IPS-20b (cell line): Measurements from ENCODE around the gene KIF9.
"Not testable (repeated sequence)": the region's sequence is repeated elsewhere in the genome, so short reads cannot be mapped to it uniquely, and the experiment has no call there.

Experiments
- H3K27ac ChIP-seq: one replicate; pipeline ENCODE4 v1.5.1; 2013; ENCODE audit warnings: low read length
- H3K27me3 ChIP-seq: 2 replicates; pipeline ENCODE4 v1.6.1; 2013; ENCODE audit warnings: mild to moderate bottlenecking, low read length, inconsistent platforms; ENCODE audit not compliant: insufficient read depth
- H3K36me3 ChIP-seq: 2 replicates; pipeline ENCODE4 v1.6.1; 2013; ENCODE audit warnings: low read depth, mild to moderate bottlenecking, inconsistent platforms, low read length, moderate library complexity; ENCODE audit not compliant: insufficient read depth
- H3K4me1 ChIP-seq: 2 replicates; pipeline ENCODE4 v1.6.1; 2013; ENCODE audit warnings: mild to moderate bottlenecking, control low read depth, inconsistent platforms, low read length, moderate library complexity; ENCODE audit not compliant: insufficient read depth
- H3K4me3 ChIP-seq: 2 replicates; pipeline ENCODE4 v1.5.1; 2013; ENCODE audit warnings: mild to moderate bottlenecking, low read length, inconsistent platforms
- H3K9ac ChIP-seq: 2 replicates; pipeline ENCODE4 v1.6.1; 2013; ENCODE audit warnings: low read depth, mild to moderate bottlenecking, inconsistent platforms, low read length, moderate library complexity
- H3K9me3 ChIP-seq: 2 replicates; pipeline ENCODE4 v1.6.1; 2013; ENCODE audit warnings: mild to moderate bottlenecking, low read depth, low read length, inconsistent platforms; ENCODE audit not compliant: insufficient read depth

Gene KIF9

DNA sequence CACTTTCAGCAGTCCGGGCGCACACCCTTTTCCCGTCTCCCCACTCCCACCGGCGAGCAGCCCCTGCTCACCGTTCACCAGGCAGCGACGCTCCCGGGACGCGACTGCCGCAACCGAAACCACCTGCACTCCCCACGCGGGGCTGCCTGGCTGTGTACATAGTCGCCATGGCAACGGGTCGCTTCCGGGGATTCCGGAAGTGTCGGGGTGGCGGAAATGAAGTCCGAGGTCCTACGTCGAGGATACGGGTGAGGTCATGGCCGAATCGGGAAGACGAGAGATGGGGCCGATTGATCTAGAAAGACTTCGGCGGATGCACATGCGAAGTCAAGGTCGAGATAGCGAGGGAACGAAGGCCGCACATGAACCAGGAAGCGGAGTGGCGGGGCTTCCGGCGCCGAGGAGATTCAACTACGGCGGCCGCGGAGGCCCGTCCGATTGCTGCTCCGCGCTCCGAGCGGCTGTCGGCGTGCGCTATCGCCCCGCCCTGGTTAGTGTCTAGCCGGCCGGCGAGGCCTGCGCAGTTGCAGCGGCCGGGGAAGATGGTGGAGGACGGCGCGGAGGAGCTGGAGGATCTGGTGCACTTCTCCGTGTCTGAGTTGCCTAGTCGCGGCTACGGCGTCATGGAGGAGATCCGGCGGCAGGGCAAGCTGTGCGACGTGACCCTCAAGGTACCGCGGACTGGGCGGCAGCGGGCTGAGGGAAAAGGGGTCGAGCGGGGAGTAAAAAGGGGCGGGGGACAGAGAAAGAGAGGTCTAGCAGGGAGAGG lies at the start of gene KIF9, which contains the start of gene KLHL18:
TSS of gene KIF9 (minus strand) at position 376 of the 769 bp plus-strand sequence. CDS start 5,425 bp downstream, outside the sequence.
TSS of gene KLHL18 (plus strand) at position 521 of the 769 bp plus-strand sequence. CDS start at position 543, 22 bp downstream.
- Histone ChIP-seq H3K27ac (peak within 1 kb of the TSS; percentile 11), H3K4me3 (peak within 1 kb of the TSS; percentile 90), H3K27me3 (no peaks in the 10 kb centered on the region), H3K36me3 (peaks cover 10% of the 10 kb centered on the region), H3K4me1 (peaks cover 3% of the 10 kb centered on the region; the same call in 1 of the 2 replicates), H3K9ac (peak within 1 kb of the TSS; percentile 90), H3K9me3 (no peaks in the 10 kb centered on the region)

DNA sequence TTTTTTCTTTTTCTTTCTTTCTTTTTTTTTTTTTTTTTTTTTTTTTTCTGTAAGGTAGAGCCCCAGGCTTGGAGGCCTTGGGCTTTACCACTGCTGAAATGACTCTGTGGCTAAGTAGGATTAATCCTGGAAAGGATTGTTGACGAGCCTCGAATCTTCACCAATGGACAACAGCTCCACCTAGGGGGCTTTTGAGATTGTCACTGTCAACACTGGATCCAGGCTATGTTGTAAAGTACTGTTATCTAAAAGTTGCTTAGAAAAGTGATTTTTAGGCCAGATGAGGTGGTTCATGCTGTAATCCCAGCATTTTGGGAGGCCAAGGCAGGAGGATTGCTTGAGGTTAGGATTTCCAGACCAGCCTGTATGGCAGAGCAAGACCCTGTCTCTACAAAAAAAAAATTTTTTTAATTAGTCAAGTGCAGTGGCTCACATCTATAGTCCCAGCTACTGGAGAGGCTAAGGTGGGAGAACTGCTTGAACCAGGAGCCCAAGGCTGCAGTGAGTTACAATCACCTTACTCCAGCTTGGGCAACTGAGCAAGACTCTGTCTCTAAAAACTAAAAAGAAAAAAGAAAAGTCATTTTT lies 41.8 kb upstream of the KIF9 start:
- Histone ChIP-seq H3K9me3 (no peaks in the 10 kb centered on the region), H3K27ac (no peak overlapping the region), H3K4me1 (peaks cover 2% of the 10 kb centered on the region; the same call in 1 of the 2 replicates), H3K27me3 (no peaks in the 10 kb centered on the region), H3K9ac (no peak overlapping the region), H3K36me3 (peaks cover 75% of the 10 kb centered on the region), H3K4me3 (no peak overlapping the region)

GRCh38 chr3:47323431-47324277 lies 41.1 kb upstream of the KIF9 start:
- Histone ChIP-seq H3K36me3 (peaks cover 74% of the 10 kb centered on the region), H3K9ac (no peak overlapping the region), H3K4me3 (no peak overlapping the region), H3K27me3 (no peaks in the 10 kb centered on the region), H3K27ac (no peak overlapping the region), H3K4me1 (peaks cover 2% of the 10 kb centered on the region; the same call in 1 of the 2 replicates), H3K9me3 (no peaks in the 10 kb centered on the region)

DNA sequence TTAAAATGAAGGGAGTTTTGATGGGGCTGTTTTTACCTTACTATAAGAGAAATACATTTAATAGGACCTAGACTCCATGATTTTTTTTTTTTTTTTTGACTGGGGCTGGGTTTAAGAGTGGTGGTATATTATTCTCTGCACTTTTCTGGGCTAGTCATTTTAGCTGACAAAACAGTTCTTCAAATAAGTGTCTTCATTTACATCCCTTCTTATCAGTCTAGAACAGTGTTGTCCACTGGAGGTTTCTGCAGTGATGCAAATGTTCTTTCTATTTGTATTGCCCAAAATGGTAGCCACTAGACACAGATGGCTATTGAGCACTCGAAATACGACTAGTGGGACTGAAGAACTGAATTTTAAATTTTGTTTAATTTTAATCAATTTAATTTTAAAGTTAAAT lies 37.4 kb upstream of the KIF9 start:
- peaks cover 53% of the 10 kb centered on the region for H3K36me3 ChIP-seq
- no peaks in the 10 kb centered on the region for H3K27me3 ChIP-seq
- H3K4me1 ChIP-seq, result peaks cover 2% of the 10 kb centered on the region; the same call in 1 of the 2 replicates
- no peaks in the 10 kb centered on the region for H3K9me3 ChIP-seq
- no peak overlapping the region for H3K27ac ChIP-seq
- no peak overlapping the region for H3K4me3 ChIP-seq
- no peak overlapping the region for H3K9ac ChIP-seq

DNA sequence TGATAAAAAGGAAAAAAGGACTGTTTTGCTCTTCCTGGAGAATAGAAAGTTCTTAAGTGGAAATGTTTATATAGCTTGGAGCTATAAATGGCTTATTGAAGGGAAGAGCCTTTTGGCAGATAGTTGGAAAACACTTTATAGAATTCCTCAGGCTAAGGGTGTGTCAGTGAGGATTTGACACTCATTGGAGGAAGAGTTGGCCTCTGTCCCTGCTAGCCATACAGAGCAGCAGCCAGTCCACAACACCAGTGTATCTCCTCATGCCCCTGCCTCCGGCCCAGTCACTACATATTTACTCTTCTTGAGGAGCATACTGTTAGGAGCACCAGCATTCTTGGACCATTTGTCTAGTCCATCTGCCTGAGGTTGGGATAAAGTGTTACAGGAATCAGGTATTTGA lies 36.3 kb upstream of the KIF9 start:
- H3K27me3 ChIP-seq, result no peaks in the 10 kb centered on the region
- no peaks in the 10 kb centered on the region for H3K9me3 ChIP-seq
- H3K4me1 ChIP-seq, result peaks cover 2% of the 10 kb centered on the region; the same call in 1 of the 2 replicates
- H3K27ac ChIP-seq, result no peak overlapping the region
- peaks cover 46% of the 10 kb centered on the region for H3K36me3 ChIP-seq
- H3K9ac ChIP-seq, result no peak overlapping the region
- no peak overlapping the region for H3K4me3 ChIP-seq

DNA sequence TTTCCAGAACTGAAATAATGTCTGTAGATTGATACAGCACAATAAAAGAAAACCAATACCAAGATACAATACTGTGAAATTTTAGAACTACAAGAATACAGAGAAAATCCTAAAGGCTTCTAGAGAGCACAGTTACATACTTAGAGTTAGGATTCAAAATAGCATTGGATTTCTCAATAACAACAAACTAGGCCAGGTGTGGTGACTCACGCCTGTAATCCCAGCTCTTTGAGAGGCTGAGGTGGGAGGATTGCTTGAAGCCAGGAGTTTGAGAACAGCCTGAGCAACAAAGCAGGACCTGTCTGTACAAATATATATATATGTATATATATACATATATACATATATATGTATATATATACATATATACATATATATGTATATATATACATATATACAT lies 33.6 kb upstream of the KIF9 start:
- not testable (repeated sequence) for H3K4me1 ChIP-seq, H3K4me3 ChIP-seq, H3K9ac ChIP-seq, H3K27me3 ChIP-seq, H3K27ac ChIP-seq, H3K9me3 ChIP-seq
- H3K36me3 ChIP-seq, result peaks cover 21% of the 10 kb centered on the region

DNA sequence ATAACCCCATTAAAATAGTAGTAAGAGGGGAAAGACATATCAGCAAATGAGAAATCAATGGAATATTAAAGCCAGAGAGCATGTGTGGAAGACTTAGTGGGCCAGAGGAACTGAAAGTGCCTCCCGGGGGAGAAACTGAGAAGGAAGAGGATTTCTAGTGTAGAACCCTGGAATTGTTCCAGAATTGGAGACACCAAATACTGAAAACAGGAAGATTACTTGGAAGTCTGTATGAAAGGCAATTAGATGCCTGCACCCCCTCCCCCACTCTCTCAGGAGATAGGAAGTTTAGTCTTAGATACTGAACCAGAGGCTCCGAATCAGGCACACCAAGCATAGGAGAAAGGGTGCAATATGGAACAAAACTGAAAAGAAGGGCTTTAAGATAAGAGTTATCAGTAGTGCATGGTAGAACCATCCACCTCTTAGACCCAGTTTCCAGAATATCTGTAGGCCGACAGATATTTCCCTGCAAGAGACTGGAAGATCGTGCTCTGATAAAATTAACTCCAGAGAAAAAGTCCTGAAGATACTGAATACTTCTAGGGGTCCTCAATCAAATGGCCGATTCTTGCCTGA lies 32.6 kb upstream of the KIF9 start:
- Histone ChIP-seq H3K27me3 (no peaks in the 10 kb centered on the region), H3K4me3 (no peak overlapping the region), H3K9ac (no peak overlapping the region), H3K36me3 (peaks cover 12% of the 10 kb centered on the region), H3K9me3 (no peaks in the 10 kb centered on the region; the same call in 1 of the 2 replicates), H3K4me1 (no peaks in the 10 kb centered on the region), H3K27ac (no peak overlapping the region)

- Histone ChIP-seq H3K4me3 (no peak overlapping the region), H3K27me3 (no peaks in the 10 kb centered on the region), H3K4me1 (no peaks in the 10 kb centered on the region)
Observed at GRCh38 chr3:47314056-47314764, 31.6 kb upstream of the KIF9 start.

GRCh38 chr3:47313341-47314055 lies 30.9 kb upstream of the KIF9 start:
- Histone ChIP-seq H3K4me1 (no peaks in the 10 kb centered on the region), H3K27ac (no peak overlapping the region), H3K4me3 (no peak overlapping the region), H3K9ac (no peak overlapping the region), H3K36me3 (no peaks in the 10 kb centered on the region), H3K27me3 (no peaks in the 10 kb centered on the region), H3K9me3 (no peaks in the 10 kb centered on the region; the same call in 1 of the 2 replicates)

More at GRCh38 chr3:47314056-47314764, 31.6 kb upstream of the KIF9 start:
- no peaks in the 10 kb centered on the region; the same call in 1 of the 2 replicates for H3K9me3 ChIP-seq
- no peak overlapping the region for H3K27ac ChIP-seq
- peaks cover 2% of the 10 kb centered on the region; the same call in 1 of the 2 replicates for H3K36me3 ChIP-seq
- H3K9ac ChIP-seq, result no peak overlapping the region

DNA sequence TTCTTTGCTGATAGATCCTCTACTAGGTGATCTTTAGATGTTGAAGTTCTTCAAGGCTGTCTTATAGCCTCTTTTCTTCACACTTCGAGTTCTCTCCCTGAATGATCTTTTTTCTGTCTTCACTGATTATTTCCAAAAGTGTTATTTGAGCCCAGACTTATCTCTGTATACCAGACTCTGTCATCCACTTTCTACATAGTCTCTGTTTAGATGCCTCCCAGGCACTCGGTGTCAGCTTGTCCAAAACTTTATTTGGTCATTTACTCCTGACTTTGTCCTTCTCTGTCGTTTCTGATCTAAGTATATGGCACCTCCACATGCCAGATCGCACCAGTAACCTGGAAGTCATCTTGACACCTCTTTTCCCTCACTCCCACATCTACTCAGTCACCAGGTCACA lies 27.8 kb upstream of the KIF9 start:
- Histone ChIP-seq H3K4me1 (no peaks in the 10 kb centered on the region), H3K36me3 (peaks cover 6% of the 10 kb centered on the region; the same call in 1 of the 2 replicates), H3K27ac (no peak overlapping the region), H3K27me3 (no peaks in the 10 kb centered on the region), H3K9ac (no peak overlapping the region), H3K9me3 (no peaks in the 10 kb centered on the region; the same call in 1 of the 2 replicates), H3K4me3 (no peak overlapping the region)
